Measurements from ENCODE around the gene ZMYM5. TPM values are rescaled to one million over a fixed set of nuclear protein-coding genes. Genes with fewer than 3 reads are reported as not detected.

Gene ZMYM5
- total and polyA plus RNA-seq, 2 of the 8 experiments (the other 6 are each of a cell fraction or from before 2014, with no cell fraction given) = 4.9 to 7.9 TPM

- Histone ChIP-seq H3K14ac (ENCODE audit: insufficient read length) (no peak overlapping the region), H4K8ac (ENCODE audit: extremely low read depth, insufficient read depth, low read length) (no peak overlapping the region), H3K4me2 (ENCODE audit: insufficient read depth in 1 of 2, low read depth in 2 of 2, low read length in 2 of 2) (no peak overlapping the region), H2BK5ac (ENCODE audit: low read depth, low read length) (no peak overlapping the region), H4K20me1 (replicated peaks in 1 of 2; ENCODE audit: control insufficient read depth in 1 of 2, insufficient read depth in 2 of 2, low read length in 2 of 2) (no peaks in the 10 kb centered on the region), H3K4me3 (ENCODE audit: extremely low read depth in 1 of 4, insufficient read depth in 2 of 4, low read depth in 3 of 4, low read length in 4 of 4) (no peak overlapping the region), H3K9ac (replicated peaks in 1 of 4; ENCODE audit: extremely low read depth in 1 of 4, low read depth in 3 of 4, low read length in 3 of 4) (no peak overlapping the region), H4K91ac (replicated peaks; ENCODE audit: insufficient read length, low read length) (no peak overlapping the region), H3K79me2 (ENCODE audit: control insufficient read depth in 1 of 2, insufficient read depth in 2 of 2, low read length in 2 of 2) (no peaks in the 10 kb centered on the region), H2AFZ (ENCODE audit: low read length) (no peak overlapping the region), H3K79me1 (ENCODE audit: low read depth, low read length) (no peaks in the 10 kb centered on the region), H2AK5ac (ENCODE audit: low read depth, low read length) (no peak overlapping the region), H2BK120ac (replicated peaks; ENCODE audit: low read depth, low read length) (no peak overlapping the region), H2BK20ac (ENCODE audit: low read length) (no peak overlapping the region), H3K9me3 (ENCODE audit: insufficient read depth in 2 of 2, low read depth in 1 of 2, low read length in 1 of 2) (no peaks in the 10 kb centered on the region), H3K18ac (ENCODE audit: extremely low read depth, low read length) (no peak overlapping the region), H4K5ac (ENCODE audit: insufficient read length, low read depth, low read length) (no peak overlapping the region), H3K4me1 (replicated peaks in 1 of 4; ENCODE audit: control insufficient read depth in 3 of 4, insufficient read depth in 4 of 4, low read length in 3 of 4) (no peaks in the 10 kb centered on the region), H3K36me3 (ENCODE audit: control insufficient read depth in 2 of 4, insufficient read depth in 4 of 4, low read length in 3 of 4) (no peaks in the 10 kb centered on the region), H3K23ac (ENCODE audit: insufficient read length) (no peak overlapping the region), H3K56ac (replicated peaks; ENCODE audit: insufficient read length, low read depth, low read length) (no peak overlapping the region), H2BK12ac (ENCODE audit: low read depth, low read length) (no peak overlapping the region), H3K27ac (ENCODE audit: low read depth, low read length) (no peak overlapping the region), H3K27me3 (replicated peaks in 1 of 4; ENCODE audit: control insufficient read depth in 3 of 4, extremely low read depth in 1 of 4, insufficient read depth in 3 of 4, low read length in 3 of 4) (no peaks in the 10 kb centered on the region), H3K4ac (replicated peaks; ENCODE audit: insufficient read length, low read depth, low read length) (no peak overlapping the region), H2BK15ac (ENCODE audit: low read length) (no peak overlapping the region), H3K23me2 (ENCODE audit: low read depth, low read length) (no peaks in the 10 kb centered on the region)
- WGBS, 2 experiments (ENCODE audit: extremely low coverage in 1 of 2, insufficient coverage in 1 of 2, insufficient read length in 1 of 2, insufficient replicate concordance in 2 of 2, low coverage in 1 of 2, low lambda C conversion rate in 2 of 2, missing lambda C conversion rate in 1 of 2) = 73% methylated on average over 4 of the region's 4 CpGs; no CpG with 5 or more reads in 1 of the 2 experiments
- FAIRE-seq = no peak
- no peak for TF ChIP-seq EGR1 (IDR thresholded peaks at IDR 0.05; ENCODE audit: borderline replicate concordance, low read depth, low read length)
- no peak for TF ChIP-seq FOSL1 (IDR thresholded peaks at IDR 0.05; ENCODE audit: insufficient read depth, low read depth, low read length)
- DNase-seq (ENCODE audit: low read depth in 1 of 2, low spot score in 2 of 2) = no peak
- ChIA-PET POLR2A (ENCODE audit: partially characterized antibody) (no interaction called here), CTCF (ENCODE audit: partially characterized antibody) (interaction anchor here (0.6 to 1.5 kb wide), 5 partner anchors 14 to 120 kb away, joined by 3 to 8 read pairs (median 3); no protein-coding TSS in a partner anchor)
These were observed 25.4 kb upstream of the ZMYM5 start for GRCh38 chr13:19888799-19889198.

All from H1 (cell line).